Tibial nerve (tissue), 4 donors: ENCODE measurements around the gene TMEM120B.

Experiments used
- EP300 ChIP-seq, 2 donors: sonication (generic); formaldehyde crosslinking; IDR thresholded peaks; one replicate each; pipeline ENCODE4 v1.6.1; 2017; ENCODE audit warnings: antibody characterized with exemption in 2 of 2, mild to moderate bottlenecking in 1 of 2
- POLR2A ChIP-seq, 2 donors: fragments of 450-650 bp; IDR thresholded peaks; one replicate each; pipeline ENCODE4 v1.6.1; 2017; ENCODE audit warnings: antibody characterized with exemption in 2 of 2, mild to moderate bottlenecking in 2 of 2, moderate library complexity in 2 of 2
- TF ChIP-seq, protein P1 (sequence below), 5 experiments: fragments of 200-600 bp in 3 of 5; fragments of 450-650 bp in 2 of 5; sonication (generic) in 3 of 5; IDR thresholded peaks; one replicate each; pipeline ENCODE4 v1.5.1; 2016 to 2019; ENCODE audit warnings: antibody characterized with exemption in 5 of 5, mild to moderate bottlenecking in 3 of 5, moderate library complexity in 2 of 5

DNA sequence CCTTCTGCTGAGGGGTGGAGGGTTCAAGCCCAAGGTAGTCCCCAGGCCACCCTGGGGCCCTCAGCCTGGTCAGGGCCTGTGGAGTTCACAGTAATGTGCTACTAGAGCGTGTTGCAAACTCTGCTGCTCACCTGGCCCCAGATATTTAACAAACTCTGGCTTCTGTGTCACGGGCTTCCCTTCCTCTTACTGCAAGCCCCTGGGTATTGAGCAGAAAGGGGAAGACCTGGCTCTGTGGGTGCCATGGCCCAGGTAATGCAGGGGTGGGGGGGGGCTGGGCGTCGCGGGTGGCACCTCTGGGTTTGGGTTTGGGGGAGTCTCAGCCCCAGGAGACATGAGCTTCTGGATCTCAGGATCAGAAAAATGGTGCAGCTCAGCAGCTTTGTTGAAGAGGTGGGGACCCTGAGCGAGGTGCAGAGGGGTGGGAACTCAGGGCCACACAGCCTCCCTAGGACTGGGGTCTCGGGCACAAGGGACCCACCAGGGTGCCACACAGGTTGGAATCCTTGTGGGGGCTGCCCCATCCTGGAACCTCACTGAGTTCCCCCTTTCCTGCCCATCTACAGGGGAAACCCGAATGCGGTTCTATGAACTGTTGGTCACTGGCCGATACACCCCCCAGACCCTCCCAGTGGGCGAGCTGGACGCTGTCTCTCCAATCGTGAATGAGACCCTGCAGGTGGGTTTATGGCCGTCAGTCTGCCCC lies 95.2 kb downstream of the TMEM120B start:
- no peak for TF ChIP-seq EP300 (IDR thresholded peaks at IDR 0.05)
- TF ChIP-seq POLR2A (IDR thresholded peaks at IDR 0.05), result no peak
- TF ChIP-seq, protein P1, sequence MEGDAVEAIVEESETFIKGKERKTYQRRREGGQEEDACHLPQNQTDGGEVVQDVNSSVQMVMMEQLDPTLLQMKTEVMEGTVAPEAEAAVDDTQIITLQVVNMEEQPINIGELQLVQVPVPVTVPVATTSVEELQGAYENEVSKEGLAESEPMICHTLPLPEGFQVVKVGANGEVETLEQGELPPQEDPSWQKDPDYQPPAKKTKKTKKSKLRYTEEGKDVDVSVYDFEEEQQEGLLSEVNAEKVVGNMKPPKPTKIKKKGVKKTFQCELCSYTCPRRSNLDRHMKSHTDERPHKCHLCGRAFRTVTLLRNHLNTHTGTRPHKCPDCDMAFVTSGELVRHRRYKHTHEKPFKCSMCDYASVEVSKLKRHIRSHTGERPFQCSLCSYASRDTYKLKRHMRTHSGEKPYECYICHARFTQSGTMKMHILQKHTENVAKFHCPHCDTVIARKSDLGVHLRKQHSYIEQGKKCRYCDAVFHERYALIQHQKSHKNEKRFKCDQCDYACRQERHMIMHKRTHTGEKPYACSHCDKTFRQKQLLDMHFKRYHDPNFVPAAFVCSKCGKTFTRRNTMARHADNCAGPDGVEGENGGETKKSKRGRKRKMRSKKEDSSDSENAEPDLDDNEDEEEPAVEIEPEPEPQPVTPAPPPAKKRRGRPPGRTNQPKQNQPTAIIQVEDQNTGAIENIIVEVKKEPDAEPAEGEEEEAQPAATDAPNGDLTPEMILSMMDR (IDR thresholded peaks at IDR 0.05), result no peak
